ENCODE data around the gene IFITM10.
A peak's percentile ranks its signal among the peaks of the same experiment; 100 is the strongest.

Gene IFITM10

DNA sequence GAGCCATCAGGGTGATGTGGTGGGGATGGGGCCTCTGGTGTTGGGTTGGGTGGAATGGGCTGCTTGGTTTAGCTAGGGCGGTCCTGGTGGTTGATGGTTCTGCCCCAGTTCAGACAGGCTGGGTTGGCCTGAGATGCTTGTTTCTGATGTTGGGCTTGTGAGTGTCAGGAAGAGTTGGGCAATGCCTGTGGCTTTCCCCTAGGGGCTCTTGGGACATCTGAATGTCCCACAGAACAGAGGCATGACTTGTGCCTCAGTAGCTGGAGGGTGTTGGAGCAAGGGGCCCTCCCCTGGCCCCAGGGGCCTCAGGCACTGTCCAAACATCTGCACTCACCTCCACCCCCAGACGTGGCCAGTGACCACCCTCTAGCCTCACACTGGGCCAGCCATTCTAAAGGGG, 27.3 kb upstream of the IFITM10 start:
- DNase-seq: peak; percentile 60

DNA sequence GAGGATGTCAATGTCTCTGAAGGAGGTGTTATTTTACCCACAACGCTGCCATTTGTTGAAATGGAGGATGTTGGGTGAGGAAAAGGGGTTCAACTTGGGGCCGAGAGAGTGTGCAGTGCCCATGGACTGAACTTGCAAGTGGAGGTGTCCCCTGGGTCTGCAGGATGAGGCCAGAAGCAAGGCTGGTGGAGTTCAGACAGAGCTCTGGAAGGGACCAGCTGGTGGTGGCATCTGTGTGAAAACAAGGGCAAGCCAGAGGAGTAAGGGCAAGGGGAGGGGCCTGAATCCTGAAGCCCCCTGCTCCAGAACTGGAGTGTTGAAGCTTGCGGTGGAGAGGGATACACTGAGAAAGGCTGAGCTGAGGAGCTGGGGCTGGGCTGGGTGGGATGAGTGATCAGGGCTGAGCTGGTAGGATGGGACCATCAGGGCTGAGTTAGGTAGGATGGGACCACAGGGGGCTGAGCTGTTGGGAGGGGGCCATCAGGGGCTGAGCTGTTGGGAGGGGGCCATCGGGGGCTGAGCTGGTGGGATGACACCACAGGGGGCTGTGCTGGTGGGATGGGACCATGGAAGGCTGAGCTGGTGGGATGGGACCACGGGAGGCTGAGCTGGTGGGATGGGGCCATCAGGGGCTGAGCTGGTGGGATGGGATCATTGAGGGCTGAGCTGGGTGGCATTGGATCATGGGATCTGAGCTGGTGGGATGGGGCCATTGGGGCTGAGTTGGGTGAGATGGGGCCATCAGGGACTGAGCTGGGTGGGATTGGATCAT, 26.7 kb upstream of the IFITM10 start:
- no peak for DNase-seq

DNA sequence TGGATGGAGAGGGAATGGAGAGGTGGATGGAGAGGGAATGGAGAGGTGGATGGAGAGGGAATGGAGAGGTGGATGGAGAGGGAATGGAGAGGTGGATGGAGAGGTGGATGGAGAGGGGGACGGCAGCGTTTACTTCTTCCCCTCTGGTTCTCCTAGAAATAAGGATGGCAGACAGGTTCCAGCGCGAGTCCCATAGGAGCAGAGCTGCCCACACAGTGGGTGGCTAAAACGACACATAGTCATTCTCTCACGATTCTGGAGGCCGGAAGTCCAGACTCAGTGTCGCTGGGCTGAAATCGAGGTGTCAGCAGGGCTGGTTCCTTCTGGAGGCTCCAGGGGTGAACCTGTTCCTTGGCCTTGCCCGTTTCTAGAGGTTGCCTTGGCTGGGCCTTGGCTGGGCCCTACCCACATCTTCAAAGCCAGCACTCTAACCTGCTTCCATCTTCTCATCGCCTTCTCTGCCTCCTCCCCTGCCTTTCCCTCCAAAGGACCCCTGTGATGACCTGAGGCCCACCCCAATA, 26.0 kb upstream of the IFITM10 start:
- no peak for DNase-seq

DNA sequence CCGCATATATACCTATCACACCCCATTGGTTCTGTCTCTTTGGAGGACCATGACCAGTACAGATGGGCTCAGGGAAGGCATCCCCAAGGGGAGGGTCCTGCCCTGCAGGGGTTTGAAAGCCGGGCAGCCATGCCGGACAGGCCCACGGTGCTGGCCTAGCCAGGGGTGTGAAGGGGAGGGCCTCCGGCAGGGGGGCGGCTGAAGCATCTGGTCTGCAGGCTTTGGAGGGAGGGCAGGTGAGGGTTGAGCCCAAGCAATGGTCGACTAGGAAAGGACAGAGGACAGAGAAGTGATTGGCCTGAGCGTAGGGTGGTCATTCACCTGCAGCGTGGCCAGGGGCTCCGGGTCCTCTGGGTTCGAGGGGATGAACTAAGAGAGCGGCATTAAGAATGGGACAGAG, 24.5 kb upstream of the IFITM10 start:
- DNase-seq: no peak

DNA sequence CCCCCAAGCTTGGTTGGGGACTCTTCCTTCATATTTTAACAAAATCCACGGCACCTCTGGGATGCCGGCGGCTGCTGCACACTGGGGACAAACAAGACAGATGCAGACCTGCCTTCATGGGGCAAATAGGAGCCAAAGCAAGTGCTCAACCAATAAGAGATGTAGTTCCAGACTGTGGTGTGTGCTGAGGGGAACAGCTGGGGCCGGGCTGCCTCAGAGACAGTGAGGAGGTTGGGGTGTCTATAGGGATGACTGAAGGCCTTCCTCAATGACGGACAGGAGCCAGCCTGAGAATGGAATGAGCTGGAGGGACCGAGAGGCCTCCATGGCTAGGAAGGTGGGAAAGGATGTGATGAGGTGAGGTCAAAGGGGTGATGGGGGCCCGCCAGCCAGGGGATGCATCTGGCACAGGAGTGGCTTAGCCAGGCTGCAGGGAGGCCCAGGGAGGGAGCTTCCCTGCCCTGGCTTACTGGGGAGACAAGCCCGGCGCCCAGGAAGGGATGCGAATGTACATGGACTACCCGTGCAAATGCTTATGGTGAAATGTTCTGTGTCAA, 23.7 kb upstream of the IFITM10 start:
- DNase-seq: no peak

DNA sequence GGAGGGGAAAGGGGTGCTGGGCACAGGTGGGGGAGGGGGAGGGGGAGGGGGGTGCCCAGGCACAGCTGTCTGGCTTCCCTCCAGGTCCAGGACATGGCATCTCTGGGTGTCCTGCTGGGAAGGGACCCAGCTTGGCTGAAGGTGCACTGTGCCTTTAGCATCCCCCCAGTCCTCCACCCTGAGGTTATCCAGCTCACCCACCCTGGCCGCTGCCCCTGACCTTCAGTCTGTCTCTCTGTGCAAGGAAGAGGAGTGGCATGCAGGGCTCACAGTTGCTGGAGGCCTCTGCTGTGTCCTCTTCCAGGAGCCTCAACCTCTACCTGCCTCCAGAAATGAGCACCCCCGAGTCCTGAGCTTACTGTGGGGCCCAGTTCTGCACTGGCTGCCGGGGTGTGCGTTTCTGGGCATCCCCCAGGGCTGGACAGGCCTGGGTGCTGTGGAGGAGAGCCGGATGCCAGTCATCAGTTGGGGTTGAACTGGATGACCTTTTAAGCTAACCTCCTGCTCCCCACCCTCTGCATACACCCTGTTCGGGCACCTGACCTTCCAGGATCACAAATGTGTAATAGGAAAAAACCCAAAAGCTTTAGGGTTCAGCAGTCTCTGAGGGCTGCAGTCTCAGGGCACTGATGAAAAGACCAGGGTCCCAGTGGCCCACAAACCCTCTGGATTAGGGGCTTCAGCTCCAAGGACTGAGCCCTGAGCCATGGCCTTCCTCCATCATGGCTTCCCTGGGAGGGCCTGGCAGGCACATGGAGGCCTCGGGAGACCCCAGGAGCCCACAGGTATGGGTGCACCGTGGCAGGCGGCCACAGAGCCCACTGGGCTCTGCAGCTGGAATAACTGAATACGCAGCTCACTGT, 23.0 kb upstream of the IFITM10 start:
- DNase-seq: no peak

DNA sequence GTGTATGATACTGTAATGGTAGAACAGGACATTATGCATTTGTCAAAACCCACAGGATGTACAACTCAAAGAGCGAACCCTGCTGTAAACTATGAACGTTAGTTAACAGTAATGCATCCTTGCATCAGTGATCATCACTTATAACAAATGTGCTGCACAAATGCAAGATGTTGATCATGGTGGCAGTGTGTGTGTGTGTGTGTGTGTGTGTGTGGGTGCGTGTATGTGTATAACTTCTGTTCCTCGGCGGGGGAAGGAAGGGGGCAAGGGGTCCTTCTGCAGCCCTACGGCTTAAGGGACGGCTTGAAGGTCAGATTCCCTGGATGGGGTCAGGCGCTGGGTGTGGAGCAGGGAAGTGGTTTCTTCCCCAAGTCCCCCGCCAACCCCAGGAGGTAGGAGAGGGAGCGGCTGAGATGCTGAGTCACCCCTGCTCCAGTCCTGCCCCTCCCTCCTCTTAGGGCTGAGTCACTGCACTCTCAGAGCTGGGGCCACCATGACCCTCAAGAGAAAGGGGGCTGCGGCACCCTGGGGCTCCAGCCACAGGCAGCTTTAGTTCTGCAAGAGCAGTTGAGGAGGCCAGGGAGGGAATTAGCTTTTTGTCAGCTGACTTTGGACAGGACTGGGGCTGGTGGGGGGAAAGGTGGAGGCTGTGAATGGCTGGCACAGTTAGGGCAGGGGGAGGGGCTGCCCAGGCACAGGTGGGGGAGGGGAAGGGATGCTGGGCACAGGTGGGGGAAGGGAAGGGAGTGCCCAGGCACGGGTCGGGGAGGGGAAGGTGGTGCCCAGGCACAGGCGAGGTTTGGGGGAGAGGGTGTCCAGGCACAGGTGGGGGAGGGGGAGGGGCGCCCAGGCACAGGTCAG, 22.1 kb upstream of the IFITM10 start:
- DNase-seq: peak; percentile 95

DNA sequence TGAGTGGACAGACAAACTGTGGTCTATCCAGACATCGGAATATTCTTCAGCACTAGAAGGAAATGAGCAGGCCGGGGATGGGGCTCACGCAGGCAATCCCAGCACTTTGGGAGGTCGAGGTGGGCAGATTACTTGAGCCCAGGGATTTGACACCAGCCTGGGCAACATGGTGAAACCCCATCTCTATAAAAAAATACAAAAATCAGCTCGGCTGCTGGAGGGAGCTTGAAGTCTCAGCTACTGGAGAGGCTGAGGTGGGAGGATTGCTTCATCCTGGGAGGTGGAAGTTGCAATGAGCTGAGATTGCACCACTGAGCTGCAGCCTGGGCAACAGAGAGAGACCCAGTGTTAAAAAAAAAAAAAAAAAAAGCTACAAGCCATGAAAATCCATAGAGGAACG, 21.3 kb upstream of the IFITM10 start:
- peak; percentile 56 for DNase-seq

DNA sequence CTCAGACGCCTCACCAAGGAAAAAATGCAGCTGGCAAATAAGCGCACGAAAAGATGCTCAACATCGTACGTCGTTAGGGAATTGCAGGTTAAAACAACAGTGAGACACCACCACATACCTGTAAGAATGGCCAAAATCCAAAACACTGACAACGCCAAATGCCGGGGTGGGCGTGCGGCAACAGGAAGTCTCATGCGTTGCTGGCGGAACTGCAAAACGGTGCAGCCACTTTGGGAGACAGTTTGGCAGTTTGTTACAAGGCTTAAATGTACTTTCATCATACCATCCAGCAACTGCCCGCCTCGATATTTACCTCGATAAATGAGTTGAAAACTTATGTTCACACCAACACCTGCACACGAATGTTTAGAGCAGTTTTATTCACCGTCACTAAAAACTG, 20.9 kb upstream of the IFITM10 start:
- no peak for DNase-seq

DNA sequence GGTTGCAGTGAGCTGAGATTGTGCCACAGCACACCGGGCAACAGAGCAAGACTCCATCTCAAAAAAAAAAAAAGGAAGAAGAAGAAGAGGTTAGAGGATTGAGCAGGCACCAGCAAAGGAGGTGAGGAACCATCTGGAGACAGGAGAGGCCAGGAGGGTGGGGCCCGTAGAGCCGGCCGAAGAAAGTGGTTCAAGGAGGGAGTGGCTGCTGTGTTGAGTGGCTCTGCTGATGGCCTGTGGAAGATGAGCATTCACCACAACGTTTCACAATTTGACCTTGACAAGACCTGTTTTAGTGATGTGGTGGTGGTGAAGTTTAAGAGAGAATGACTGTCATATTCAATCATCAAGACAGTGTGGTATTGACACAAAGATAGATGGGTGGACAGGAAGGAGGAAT, 20.1 kb upstream of the IFITM10 start:
- DNase-seq: peak; percentile 70

DNA sequence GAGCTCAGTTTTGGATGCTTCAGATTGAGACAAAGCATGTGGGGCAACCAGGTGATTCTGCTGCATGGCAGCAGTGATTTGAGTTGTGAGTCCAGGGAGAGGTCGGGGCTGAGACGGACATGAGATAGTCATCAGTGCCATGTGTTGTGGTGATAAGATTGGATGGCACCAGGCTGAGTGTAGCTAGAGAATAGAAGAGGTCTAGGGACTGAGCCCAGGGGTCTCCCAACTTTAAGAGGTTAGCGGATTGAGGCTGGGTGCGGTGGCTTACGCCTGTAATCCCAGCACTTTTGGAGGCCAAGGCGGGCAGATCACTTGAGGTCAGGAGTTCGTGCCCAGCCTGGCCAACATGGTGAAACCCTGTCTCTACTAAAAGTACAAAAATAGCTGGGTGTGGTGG, 19.7 kb upstream of the IFITM10 start:
- DNase-seq: no peak

DNA sequence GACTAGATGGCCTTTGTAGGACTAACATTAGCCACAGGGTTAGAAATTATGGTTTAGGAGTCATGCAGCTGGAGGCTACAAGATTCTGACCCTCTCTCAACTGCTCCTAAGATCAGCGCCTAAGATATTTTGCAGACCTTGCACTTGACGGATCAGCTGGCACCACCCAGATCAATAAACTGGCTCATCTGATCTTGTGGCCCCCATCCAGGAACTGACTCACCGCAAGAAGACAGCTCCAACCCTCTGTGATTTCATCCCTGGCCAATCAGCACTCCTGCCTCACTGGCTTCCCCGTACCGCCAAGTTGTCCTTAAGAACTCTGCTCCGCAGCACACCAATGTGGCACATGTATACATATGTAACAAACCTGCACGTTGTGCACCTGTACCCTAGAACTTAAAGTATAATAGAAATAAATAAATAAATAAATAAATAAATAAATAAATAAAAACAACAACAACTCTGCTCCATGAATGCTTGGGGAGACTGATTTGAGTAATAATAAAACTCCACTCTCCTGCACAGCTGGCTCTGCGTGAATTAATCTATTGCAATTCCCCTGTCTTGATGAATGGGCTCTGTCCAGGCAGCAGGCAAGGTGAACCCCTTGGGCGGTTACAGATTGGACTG, 19.0 kb upstream of the IFITM10 start:
- peak; percentile 46 for DNase-seq

DNA sequence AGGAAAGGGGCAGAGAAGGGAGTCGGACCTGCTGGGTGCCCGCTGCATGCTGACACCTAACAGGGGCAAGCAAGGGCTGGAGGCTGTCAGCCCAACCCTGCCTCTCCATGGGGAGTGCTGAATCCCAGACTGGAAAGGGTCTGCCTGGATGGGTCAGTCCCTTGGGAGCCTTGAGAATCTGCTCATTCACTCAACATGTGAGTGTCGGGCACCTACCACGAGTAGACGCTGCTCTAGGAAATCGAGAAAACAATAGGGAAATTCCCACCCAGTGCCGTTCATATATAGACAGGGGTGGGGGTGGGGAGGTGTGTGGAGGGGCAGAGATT, 17.7 kb upstream of the IFITM10 start:
- DNase-seq: no peak

DNA sequence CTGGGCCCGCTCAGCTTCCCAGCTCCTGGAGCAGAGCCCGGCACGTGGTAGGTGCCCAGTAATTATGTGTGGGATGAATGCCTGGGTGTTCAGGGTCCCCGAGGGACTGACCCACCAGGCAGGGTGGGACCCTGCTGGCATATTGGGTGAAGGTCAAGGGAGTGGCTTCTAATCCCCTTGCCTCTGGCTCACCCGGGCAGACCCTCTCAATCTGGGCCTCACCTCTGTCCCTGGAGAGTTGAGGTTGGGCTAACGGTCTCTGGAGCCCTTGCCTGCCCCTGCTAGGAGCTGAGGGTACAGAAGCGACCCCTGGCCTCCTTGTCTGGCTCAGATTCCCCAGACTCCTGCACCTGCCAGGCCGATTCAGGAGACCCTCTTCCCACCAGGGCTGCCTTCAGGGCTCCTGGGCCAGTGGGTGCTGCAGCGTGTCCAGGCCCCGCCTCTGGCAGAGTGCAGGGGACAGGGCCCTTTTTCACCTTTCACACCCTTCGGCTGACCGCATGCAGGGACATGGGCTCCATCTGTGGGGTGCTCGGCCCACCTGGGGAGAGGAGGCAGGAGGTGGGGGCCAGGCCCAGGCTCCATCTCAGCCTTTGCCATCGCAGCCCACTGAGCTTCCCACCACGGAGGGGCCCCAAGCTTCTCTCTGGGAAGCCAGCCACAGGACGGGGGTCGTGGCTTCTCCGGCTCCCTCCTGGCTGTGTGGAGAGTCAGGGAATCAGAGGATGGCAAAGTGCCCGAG, 17.2 kb upstream of the IFITM10 start:
- DNase-seq: no peak

DNA sequence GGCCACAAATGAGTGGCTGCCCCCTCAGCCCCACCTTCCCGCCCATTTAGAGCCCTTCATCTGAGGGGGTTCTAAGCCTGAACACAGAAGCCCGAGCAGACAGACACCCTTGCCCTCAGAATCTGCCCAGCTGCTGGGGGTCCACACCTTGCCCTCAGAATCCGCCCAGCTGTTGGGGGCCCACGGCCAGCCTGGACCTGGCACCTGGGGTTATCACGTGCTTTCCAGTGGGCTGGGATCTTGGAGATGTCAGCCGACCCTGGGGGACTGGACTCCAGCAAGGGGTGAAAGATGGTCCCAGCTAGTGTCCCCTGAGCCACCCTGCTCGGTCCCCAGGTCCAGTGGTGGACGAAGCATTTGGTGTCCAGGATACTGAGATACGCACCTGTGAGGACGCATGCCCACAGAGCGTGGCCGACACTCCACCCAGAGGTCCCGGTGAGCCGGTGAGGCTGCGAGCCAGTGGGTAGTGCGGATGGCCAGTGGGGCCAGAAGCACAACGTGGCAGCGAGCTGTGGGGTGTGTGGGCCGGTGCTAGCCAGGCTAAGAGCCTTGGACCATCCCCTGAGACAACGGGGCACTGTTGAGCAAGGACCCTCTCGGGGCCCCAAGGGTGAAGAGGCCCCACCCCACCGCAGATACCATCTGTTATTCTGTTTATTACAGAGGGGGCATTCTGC, 16.5 kb upstream of the IFITM10 start:
- DNase-seq: no peak

DNA sequence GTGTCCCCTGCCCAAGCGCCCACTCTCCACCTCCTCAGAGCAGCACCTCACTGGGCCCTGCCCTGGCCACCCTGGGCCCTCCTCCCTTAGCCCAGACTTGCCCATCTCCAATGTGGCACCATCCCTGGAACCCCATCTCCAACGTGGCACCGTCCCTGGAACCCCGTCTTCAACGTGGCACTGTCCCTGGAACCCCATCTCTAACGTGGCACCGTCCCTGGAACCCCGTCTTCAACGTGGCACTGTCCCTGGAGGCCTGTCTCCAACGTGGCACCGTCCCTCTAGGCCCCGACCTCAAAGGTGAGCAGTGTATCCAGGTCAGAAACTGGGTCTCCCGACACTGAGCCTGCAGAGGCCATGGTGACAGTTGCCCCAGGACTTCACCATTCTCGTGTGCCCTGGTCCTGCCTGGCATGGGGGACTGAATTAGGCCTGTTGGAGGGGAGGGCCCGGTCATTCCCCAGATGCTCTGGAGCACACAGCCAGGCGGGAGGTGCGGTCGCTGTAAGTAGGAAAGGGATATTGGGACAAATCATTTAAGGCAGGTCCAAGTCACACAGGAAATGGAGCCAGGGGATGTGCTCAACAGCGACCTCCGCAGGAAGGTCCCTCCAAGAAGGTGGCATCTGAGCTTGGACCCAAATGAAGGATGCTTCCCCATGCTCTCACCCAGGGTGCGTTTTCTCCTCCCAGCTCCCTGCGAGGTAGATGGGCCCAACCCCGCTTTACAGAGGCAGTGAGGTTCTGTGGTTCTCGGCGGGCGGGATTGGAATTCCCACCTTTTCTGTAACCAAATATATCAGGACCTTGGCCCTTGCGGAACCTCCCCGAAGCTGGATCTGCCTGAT, 15.7 kb upstream of the IFITM10 start:
- DNase-seq: peak; percentile 44

DNA sequence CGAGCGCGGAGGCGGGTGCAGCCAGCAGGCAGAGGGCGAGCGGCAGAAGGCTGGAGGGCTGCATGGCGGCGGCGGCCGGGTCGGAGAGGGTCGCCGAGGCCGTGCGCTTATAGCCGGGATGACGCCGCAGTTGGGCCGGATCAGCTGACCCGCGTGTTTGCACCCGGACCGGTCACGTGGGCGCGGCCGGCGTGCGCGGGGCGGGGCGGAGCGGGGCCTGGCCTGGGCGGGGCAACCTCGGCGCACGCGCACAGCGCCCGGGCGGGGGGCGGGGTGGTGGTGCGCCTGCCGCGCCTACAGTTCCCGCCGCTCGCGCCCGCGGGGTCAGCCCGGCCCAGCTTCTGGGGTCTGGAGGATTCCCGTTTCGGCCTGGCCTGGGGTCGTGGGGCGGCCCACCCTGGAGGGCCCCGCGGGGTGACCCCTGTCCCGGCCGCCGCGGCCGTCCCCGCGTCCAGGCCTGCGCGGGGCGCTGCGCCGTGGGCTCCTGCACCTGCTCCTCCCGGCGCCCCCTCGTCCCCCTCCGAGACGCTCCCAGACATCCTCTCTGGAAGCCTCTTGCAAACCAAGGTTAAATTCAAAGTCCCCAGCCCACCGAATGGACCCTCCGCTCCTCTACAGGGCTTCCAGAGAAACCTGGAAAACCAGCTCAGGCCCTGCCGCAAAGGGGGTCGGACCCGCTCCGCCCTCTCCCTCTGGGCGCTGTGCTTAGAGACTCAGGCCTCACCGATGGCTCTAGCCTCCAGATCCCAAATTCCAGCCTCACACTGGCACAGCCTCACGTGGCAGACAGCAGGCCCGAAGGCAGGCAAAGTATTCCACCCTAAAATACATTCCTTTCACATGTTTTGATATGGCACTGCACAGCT, 13.6 kb upstream of the IFITM10 start, which contains the start of gene CTSD:
TSS of gene CTSD (minus strand) at position 132 of the 866 bp plus-strand sequence. CDS start at position 64, 68 bp downstream.
- DNase-seq: peak; percentile 92

DNA sequence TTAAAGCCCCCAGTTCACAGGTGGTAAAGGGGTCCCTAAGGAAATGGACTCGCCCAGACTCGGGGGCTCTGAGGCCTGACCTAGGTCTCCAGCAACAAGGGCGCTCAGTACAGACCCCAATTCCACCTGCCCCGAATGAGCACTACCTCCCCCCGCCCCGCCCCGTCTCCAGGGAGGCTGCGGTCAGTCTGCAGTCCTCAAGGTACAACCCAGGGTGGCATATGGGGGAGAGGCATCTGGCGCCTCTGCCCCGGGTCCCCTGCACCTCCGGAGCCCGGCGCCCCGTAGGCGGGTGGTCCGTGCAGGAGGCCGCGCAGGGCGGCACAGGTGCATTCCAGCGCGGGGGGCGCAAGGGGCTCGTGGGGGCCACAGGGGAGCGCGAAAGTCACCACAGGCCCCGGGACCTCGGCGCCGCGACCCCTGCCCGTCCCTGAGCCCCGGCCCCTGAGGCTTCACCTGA, 13.0 kb upstream of the IFITM10 start:
- no peak for DNase-seq

Data from hematopoietic multipotent progenitor cell treated with erythropoietin and hydrocortisone succinate and interleukin-3 and kit ligand, for 6 days (in vitro differentiated cells).